Liver (tissue), 3 donors: ENCODE data around the gene IFT43.

Experiments
- ATF3 ChIP-seq: IDR thresholded peaks from 2 replicates; pipeline ENCODE4 v1.6.1; 2016; ENCODE audit warnings: antibody characterized with exemption
- CTCF ChIP-seq: fragments of 150-350 bp; IDR thresholded peaks from 2 replicates; pipeline ENCODE4 v1.5.1; 2017; ENCODE audit warnings: improper control_type of control experiment, low read depth, low read length; ENCODE audit not compliant: missing input control
- FOXA2 ChIP-seq: IDR thresholded peaks from 2 replicates; pipeline ENCODE4 v1.6.1; 2016; ENCODE audit warnings: antibody characterized with exemption
- JUND ChIP-seq, 2 donors: IDR thresholded peaks; 2 replicates each; pipeline ENCODE4 v1.6.1; 2016; ENCODE audit warnings: antibody characterized with exemption in 2 of 2
- MAX ChIP-seq: IDR thresholded peaks from 2 replicates; pipeline ENCODE4 v1.6.1; 2016; ENCODE audit warnings: antibody characterized with exemption
- REST ChIP-seq: IDR thresholded peaks from 2 replicates; pipeline ENCODE4 v1.6.1; 2016; ENCODE audit warnings: antibody characterized with exemption, mild to moderate bottlenecking
- SP1 ChIP-seq: IDR thresholded peaks from 2 replicates; pipeline ENCODE4 v1.6.1; 2018; ENCODE audit warnings: antibody characterized with exemption, mild to moderate bottlenecking
- TAF1 ChIP-seq: conservative IDR thresholded peaks from 2 replicates; pipeline ENCODE4 v1.6.1; 2016; ENCODE audit warnings: antibody characterized with exemption, mild to moderate bottlenecking
- YY1 ChIP-seq: IDR thresholded peaks from 2 replicates; pipeline ENCODE4 v1.6.1; 2016; ENCODE audit warnings: antibody characterized with exemption, mild to moderate bottlenecking
- ZBTB33 ChIP-seq: IDR thresholded peaks from 2 replicates; pipeline ENCODE4 v1.6.1; 2016; ENCODE audit warnings: antibody characterized with exemption
- donor health status: healthy.
- donor health status: healthy.

- TF ChIP-seq CTCF: no peak
- TF ChIP-seq ATF3: no peak
- TF ChIP-seq ZBTB33: no peak
- no peak for TF ChIP-seq TAF1
- TF ChIP-seq SP1: no peak
- TF ChIP-seq JUND (IDR thresholded peaks at IDR 0.05): no peak
- no peak for TF ChIP-seq FOXA2
- TF ChIP-seq YY1: no peak
- no peak for TF ChIP-seq MAX
- TF ChIP-seq REST: no peak
Measured at GRCh38 chr14:76123426-76124225, 138.1 kb downstream of the IFT43 start.
